Panc1 (cell line): Measurements from ENCODE around the gene TBC1D7.

Source experiments
- POLR2AphosphoS5 ChIP-seq: IDR thresholded peaks from 2 replicates; pipeline ENCODE4 v1.6.1; 2012; ENCODE audit warnings: mild to moderate bottlenecking, low read depth, low read length, moderate library complexity
- TCF7L2 ChIP-seq: IDR thresholded peaks from 2 replicates; pipeline ENCODE4 v1.6.1; 2011; ENCODE audit warnings: mild to moderate bottlenecking, low read depth, low read length, inconsistent platforms
- TF ChIP-seq, protein P1 (sequence below): fragments of 450-650 bp; IDR thresholded peaks from 2 replicates; pipeline ENCODE4 v1.5.1; 2017; ENCODE audit warnings: mild to moderate bottlenecking
- TF ChIP-seq, protein P2 (sequence below), 2 experiments: IDR thresholded peaks; 2 replicates each; pipeline ENCODE4 v1.6.1; 2011 to 2012; ENCODE audit warnings: low read depth in 2 of 2, control low read depth in 1 of 2, low read length in 1 of 2, mild to moderate bottlenecking in 1 of 2, moderate library complexity in 1 of 2; ENCODE audit not compliant: insufficient read depth in 1 of 2

DNA sequence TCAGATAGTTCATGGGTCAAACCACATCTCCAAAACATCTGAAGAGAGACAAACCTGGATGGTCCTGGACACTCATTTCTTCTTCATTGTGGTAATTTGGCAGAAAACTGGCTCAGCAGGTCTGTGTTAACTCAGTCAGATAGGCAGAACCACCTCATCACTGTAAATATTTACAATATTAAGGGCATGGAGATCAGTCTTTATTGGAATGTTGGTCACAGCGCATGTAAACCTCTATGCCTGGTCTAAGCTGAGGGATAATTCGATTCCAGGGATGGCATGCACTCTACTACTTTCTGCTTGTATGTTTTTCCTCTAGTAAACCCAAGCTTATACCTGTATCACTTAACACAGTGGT is 4.0 kb upstream of the TBC1D7 start:
- TF ChIP-seq, protein P1, sequence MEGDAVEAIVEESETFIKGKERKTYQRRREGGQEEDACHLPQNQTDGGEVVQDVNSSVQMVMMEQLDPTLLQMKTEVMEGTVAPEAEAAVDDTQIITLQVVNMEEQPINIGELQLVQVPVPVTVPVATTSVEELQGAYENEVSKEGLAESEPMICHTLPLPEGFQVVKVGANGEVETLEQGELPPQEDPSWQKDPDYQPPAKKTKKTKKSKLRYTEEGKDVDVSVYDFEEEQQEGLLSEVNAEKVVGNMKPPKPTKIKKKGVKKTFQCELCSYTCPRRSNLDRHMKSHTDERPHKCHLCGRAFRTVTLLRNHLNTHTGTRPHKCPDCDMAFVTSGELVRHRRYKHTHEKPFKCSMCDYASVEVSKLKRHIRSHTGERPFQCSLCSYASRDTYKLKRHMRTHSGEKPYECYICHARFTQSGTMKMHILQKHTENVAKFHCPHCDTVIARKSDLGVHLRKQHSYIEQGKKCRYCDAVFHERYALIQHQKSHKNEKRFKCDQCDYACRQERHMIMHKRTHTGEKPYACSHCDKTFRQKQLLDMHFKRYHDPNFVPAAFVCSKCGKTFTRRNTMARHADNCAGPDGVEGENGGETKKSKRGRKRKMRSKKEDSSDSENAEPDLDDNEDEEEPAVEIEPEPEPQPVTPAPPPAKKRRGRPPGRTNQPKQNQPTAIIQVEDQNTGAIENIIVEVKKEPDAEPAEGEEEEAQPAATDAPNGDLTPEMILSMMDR: no peak
- no peak for TF ChIP-seq POLR2AphosphoS5
- TF ChIP-seq, protein P2, sequence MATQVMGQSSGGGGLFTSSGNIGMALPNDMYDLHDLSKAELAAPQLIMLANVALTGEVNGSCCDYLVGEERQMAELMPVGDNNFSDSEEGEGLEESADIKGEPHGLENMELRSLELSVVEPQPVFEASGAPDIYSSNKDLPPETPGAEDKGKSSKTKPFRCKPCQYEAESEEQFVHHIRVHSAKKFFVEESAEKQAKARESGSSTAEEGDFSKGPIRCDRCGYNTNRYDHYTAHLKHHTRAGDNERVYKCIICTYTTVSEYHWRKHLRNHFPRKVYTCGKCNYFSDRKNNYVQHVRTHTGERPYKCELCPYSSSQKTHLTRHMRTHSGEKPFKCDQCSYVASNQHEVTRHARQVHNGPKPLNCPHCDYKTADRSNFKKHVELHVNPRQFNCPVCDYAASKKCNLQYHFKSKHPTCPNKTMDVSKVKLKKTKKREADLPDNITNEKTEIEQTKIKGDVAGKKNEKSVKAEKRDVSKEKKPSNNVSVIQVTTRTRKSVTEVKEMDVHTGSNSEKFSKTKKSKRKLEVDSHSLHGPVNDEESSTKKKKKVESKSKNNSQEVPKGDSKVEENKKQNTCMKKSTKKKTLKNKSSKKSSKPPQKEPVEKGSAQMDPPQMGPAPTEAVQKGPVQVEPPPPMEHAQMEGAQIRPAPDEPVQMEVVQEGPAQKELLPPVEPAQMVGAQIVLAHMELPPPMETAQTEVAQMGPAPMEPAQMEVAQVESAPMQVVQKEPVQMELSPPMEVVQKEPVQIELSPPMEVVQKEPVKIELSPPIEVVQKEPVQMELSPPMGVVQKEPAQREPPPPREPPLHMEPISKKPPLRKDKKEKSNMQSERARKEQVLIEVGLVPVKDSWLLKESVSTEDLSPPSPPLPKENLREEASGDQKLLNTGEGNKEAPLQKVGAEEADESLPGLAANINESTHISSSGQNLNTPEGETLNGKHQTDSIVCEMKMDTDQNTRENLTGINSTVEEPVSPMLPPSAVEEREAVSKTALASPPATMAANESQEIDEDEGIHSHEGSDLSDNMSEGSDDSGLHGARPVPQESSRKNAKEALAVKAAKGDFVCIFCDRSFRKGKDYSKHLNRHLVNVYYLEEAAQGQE (IDR thresholded peaks at IDR 0.05; ENCODE audit: insufficient read depth in 1 of 2, low read depth in 2 of 2, low read length in 1 of 2): no peak
- no peak for TF ChIP-seq TCF7L2
